Activated T-cell treated with anti-CD3 and anti-CD28 coated beads for 48 hours (primary cell): ENCODE measurements around the gene IPO13.

ENCODE experiments used
- DNase-seq: peaks from one replicate; pipeline ENCODE4 v3.0.0-alpha.2; 2020; ENCODE audit warnings: low read depth

The IPO13 gene

DNA sequence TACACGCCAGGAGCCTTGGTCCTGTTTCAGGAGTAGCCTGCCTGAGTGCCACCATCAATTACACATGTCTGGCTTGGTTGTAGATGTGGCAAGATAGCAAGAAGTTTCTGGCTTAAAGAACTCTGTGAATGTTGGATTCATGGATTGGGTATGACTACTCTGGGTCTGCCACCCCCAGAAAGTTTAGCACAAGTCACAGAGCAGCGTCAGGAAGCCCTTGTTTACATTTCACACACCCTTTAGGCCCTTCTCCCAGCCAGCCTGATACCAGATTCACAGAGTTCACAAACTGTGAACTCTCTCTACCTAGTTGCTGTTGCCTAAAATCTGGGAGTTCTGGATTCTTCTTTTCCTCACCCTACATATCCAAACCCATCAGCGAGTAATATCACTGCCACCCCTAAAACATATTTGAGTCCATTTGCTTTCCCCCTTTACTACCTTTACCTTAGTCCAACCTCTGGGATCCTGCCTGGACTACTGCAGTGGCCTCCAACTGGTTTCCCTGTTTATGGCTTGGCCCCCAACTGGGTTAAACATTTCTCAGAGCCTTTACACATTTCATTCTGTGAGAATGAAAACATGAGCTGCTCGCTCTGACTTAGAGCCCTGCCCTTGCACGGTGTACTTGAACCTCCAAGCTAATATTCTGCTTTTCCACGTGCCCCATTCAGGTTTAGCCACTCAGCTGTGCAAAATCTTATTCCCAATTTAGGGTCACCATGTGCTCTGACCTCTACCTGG is 40.6 kb downstream of the IPO13 start:
- DNase-seq = no peak

DNA sequence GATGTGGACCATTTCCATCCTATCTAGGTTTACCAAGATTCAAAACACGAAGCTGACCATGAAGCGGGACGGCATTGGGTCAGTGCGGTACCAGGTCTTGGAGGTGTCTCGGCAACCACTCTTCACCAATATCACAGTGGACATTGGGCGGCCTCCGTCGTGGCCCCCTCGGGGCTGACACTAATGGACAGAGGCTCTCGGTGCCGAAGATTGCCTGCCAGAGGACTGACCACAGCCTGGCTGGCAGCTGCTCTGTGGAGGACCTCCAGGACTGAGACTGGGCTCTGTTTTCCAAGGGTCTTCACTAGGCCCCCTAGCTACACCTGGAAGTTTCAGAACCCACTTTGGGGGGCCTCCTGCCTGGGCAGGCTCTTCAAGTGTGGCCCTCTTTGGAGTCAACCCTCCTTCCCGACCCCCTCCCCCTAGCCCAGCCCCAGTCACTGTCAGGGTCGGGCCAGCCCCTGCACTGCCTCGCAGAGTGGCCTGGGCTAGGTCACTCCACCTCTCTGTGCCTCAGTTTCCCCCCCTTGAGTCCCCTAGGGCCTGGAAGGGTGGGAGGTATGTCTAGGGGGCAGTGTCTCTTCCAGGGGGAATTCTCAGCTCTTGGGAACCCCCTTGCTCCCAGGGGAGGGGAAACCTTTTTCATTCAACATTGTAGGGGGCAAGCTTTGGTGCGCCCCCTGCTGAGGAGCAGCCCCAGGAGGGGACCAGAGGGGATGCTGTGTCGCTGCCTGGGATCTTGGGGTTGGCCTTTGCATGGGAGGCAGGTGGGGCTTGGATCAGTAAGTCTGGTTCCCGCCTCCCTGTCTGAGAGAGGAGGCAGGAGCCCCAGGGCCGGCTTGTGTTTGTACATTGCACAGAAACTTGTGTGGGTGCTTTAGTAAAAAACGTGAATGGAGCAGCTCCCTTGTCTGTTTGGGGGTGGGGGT is 43.8 kb downstream of the IPO13 start:
- DNase-seq = no peak

DNA sequence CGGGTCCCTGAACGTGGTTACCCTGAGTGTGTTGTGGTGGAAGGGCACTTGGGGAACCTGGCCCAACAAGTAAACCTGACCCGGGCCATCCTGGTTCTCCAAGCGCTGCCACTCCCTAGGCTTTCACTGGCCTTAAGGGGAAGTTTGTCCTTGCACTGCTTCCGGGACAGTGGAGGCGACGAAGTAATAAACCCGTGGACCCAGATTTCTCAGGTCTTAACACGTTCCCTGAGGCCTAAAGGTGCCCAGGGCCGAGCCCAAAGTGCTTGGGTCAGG is 44.4 kb downstream of the IPO13 start:
- DNase-seq = no peak

DNA sequence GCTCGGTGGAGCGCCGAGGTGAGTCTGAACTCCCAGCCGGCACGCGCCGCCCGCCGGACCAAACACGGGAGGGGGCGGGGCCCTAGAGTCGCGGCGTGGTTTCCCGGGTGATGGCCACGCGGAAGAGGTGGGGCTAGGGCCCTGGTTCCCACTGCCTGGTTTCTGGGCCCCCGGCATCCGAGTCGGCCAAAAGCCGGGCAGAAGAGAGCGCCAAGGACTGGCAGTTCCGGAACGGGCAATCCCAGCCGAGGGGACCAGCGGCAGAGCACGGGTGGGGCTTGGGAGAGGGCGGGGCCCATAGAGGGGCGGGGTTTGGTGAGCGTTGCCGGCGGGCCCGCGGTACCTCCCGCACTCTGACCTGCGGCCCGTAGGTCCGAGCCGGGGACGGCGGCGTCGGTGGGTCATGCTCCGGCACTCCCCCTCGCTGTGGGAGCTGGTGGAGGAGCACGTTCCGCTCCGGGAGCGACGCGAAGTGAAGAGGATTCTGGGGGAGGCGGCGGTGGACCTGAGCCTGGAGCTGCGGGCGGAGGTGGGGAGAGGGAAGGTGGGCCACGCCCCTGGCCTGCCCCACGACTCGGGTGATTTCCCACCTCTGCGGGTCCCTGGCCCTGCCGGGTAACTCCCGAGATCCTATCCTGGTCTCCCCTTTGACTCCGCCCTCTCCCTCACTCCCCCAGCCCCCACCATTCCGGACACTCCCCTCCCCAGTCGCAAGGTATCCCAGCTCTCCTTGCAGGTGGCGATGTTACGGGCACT is 44.9 kb downstream of the IPO13 start, which contains the start of gene CCDC24:
Gene CCDC24, plus strand, starts transcription at position 124 of the 756 bp plus-strand sequence. Its CDS starts 280 bp downstream, at position 404.
- DNase-seq = peak; percentile 77

DNA sequence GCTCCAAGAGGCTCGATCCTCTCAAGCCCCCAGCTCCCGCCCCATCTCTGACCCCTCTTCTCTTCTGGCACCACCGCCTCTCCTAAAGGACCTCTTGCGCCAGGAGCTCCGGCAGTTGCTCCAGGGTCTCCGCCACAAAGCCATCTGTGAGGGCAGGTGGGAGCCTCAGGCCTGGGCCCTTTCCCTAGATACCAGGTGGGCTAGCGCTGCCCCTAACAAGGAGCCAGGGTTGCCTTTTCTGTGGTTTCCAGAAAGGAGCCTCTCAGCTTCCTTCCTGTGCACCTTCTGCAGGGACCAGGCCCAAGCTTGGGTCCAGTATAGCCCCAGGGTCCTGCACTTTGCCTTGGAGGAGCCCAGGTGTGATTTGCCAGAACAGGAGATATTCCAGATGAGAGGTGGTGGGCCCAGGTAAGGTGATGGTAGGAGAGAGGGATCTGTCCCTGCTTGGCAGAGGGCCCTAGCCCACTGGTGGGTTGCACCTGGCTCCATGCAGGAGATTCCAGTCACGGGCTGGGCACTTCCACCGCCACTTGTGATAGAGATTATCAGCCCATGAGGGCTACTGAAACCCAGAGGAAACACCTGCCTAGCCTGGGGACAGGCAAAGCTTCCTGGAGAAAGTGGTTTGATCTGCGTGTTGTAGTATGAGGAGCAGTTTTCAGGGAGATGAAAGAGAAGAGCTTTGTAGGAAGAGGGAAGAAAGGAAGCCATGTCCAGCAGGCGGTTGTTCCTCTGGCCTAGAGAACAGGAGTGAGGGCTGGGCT is 45.7 kb downstream of the IPO13 start:
- no peak for DNase-seq

DNA sequence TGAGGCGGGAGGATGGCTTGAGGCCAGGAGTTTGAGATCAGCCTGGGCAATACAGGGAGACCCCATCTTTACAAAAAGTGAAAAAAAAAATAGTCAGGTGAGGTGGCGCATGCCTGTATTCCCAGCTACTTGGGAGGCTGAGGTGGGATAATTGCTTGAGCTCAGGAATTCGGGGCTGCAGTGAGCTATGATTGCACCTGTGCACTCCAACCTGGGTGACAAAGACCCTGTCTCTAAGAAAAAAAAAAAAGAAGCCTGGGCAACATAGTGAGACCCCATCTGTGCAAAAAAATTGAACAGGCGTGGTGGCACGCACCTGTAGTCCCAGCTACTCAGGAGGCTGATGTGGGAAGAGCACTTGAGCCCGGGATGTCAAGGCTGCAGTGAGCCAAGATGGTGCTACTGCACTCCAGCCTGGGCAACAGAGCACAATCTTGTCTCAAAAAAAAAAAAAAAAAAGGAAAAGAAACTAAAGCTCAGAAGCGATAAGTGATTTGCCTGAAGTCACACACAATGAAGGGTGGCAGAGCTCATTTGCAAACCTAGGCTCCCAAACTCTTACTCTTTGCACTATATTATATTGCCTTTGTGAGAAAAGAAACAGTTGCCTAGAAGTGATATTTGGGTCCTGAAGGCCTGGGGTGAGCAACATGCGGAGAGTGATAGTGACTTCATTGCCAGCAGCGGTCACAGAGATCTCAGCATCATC is 46.6 kb downstream of the IPO13 start:
- DNase-seq = no peak

DNA sequence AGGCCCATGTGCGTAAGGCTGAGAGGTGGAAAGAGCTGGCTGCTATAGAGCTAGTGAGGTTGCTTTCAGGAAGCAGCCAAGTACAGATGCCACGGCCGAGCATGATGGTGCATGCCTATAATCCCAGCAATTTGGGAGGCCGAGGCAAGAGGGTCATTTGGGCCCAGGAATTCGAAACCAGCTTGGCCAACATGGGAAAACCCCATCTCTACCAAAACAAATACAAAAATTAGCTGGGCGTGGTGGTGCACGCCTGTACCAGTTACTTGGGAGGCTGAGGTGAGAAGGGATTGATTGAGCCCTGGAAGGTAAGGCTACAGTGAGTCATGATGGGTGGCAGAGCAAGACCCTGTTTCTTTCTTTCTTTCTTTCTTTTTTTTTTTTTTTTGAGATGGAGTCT is 47.3 kb downstream of the IPO13 start:
- DNase-seq = no peak

DNA sequence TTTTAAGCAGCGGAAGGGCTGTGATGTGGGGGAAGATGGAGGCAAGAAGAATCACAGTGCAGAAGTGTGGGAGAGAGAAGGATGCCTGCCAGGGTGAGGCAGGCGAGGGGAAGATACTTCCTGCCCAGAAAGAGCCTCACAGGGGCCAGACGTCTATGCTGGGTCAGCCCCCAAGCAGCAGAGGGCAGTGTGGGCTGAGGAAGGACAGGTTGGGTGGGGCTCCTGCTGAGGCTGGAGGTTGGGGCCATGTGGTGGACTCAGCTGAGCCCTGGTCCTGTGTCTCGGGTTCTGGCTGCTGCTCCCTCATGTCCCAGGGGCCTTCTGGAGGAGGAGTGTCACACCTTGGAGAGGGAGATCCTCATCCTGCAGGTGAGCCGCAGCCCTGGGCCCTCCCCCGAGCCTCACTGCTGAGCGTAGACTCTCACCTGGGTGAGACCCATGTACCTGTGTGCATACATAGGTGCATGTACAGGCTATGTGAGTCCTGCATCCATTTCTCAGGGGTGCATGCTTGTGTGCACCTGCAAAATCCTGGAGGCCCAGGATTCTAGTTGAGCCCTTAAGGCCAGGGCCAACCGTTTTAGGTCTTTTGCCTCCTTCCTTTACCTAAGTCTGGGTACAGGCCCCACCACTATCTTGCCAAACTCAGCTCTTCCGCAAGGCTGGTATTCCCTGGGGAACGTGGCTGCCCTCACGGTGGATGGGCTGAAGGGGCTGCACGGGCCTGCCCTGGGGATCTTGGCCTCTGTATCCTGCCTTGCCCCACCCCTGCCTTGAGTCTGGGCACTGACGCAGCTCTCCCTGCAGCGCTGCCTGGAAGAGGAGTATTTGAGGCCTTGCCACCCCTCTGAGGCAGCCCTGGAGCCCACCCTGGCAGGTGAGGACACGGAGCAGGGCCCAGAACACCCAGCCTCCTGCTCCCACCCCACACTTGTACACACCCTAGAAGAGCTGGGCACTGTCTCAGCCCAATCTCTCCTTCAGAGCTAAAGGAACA is 48.3 kb downstream of the IPO13 start:
- DNase-seq = no peak

DNA sequence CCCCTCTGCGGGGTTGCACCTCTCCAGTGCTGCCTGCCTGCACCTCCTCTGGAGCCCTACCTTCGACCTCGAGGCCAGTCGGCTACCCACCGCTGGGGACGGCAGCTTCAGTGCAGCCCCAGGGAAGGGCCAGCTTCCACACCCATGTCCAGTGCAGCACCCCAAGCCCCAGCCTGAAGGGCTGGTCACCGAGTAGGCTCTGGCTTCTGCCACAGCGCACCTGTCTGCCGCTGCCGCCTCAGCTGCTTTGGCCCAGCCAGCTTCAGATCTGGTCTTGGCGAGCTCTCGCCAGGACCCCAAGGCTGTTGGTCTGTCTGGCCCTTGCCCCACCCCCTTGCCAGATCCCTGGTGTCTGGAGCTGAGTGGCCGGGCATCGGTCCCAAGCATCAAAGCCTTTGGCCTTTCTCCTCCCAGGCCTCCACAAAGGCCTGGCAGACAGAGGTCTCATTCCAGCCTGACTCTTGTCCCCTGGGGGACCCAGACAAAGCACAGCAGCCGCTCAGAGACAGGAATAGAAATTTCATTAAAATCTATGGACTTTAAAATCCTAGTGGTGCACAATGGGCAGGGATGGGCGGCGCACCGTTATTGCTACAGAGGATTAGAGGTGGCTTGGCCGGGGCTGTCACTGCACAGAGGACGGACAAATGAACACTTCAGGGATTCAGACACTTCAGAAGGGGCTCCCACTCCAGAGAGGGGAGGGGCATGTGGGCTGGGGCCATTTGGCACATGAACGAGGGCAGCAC is 49.4 kb downstream of the IPO13 start:
- no peak for DNase-seq

DNA sequence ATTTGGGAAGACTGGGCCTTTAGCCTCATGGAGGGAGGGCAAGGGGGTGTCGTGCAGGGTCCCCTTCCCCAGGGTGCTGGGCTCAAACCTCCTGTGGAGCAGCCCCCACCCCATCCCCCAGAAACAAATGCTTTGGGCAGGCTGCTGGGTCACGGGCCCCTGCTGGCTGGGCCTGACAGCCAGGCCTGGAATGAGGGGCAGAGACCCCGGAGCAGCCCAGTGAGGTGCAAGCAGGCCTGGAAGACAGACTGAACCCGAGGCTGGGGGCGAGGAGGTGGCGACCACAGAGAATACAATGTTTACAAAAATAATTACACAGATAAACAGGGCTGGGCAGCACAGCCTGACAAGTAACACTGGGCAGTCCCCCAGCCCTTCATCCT is 50.0 kb downstream of the IPO13 start:
- DNase-seq = no peak

DNA sequence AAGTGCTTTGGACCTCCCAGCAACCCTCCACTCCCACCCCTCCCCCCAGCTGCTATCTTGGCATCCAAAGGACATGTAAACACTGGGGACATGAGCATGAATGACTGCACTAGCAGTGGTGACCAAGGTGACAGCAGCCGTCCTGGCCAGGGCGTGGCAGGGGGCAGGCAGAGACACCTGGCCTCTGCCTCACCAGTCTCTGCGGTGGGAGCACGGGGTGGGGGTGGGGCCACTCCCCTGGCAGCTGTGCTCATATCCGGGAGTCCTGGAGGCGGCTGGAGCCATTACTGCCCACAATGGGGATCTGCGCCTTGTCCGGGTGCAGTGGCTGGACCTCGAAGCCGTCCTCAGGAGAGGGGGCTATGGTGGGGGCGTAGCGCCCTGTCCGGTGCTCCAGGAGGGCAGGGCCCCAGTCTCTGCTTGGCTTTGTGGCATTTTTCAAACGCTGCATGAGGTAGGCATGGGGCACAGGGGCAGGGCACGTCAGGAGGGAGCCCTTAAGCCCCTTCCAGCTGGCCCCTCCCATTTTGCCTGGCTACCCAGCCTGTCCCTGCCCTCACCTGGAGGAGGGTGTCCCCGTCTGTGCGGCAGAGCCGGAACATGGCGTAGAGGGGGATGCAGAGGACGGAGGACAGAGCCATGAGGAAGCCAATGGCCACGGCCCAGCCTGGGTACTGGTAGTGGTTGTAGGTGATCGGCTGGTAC is 50.7 kb downstream of the IPO13 start:
- DNase-seq = no peak

DNA sequence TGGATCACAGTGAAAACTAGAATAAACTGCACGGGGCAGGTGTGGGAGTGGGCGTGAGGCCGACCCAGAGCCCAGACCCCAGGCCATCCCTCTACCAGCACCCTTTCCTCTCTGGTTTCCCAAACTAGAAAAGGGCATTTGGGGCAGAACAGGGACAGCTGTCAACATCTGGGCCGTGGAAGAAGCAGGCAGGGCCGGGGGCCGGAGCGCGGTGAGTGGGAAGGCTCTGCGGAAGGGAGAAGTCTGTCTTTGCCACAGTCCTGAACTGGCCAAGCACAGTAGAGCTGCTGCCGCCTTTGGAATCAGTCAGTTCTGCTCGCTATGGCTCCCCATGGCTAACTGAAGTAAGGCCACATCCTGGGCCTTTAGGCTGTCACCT is 51.2 kb downstream of the IPO13 start:
- no peak for DNase-seq

DNA sequence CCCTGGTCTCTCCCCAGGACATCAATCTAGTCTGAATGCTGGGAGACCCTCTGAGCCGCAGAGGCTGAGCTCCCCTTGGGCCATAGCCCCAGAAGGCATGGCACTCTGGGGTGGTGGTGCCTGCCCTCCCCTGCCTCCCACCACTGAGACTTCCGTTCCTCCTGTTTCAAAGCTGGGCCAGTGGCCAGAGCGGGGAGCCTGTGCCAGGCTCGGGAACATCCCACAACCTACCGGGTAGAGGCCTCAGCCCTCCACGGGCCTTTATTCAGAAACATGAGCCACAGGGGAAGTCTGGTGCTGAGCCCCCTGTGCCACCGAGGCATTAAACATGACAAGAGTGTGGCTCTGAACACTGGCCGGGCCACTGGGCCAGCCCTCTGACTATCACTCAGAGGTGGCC is 52.7 kb downstream of the IPO13 start:
- DNase-seq = no peak

DNA sequence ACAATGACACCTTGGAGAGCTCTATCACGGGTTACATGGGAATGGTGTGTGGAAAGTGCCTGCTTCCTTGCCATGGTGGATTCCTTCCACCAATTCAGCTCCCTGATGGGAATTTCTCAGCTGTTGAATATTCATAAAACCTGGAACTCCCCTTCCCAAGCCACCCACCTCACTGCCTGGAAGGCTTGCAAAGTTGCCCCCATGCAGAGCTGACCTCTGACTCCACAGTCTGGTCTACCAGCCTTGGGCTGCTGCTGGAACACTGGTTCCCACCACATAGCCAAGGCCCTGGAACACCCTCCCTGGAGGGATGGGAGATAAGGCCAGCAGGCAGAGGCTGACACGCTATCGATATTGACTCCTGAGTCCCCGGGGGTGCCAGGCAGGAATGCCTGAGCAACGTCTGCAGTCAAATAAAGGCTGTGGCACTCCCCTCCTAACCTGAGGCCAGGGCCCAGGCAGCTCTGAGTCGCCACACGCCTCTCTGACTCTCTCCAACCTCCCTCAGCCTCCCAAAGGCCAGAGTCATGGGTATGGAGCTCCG is 53.4 kb downstream of the IPO13 start:
- DNase-seq = no peak

DNA sequence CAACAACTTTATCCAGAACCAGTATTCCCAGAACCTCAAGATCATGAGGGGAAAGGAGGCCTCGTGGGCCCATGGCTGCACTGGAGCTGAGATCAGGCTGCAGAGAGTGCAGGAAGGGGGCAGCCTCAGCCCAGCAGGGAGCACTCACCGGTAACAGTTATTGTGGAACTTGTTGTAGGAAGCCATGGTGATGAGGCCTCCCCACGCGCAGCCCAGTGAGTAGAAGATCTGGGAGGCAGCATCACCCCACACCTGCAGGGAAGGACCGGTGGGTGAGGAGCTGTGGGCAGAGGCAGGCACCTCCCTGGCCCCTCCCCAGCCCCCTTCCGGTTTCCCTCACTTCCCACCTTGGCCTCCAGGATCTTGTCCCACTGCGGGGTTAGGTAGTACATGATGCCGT is 55.4 kb downstream of the IPO13 start:
- DNase-seq = no peak

DNA sequence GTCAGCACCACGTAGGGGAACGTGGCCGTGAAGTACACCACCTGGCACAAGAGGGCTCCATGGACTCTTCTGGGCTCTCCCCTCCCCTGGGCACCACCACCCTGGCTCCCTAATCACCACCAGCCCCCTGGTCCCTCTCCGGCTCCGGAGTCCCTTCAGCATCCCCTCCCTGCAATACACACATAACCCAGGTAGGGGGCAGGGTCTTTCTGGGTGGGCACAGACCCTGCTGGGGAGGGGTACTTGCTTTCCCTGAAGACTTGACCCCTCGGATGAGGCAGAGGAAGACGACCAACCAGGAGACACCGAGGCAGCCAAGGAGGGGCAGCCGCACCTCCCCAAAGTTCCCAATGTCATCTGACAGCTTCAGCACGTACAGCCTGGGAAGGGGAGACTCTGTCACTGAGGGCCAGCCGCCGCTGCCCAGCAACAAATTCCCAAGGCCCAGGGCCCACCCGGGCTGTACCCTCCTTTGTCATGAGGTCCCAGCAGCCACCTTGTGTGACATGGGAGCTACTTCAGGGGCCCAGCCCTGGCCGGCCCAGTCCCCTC is 55.9 kb downstream of the IPO13 start:
- no peak for DNase-seq

DNA sequence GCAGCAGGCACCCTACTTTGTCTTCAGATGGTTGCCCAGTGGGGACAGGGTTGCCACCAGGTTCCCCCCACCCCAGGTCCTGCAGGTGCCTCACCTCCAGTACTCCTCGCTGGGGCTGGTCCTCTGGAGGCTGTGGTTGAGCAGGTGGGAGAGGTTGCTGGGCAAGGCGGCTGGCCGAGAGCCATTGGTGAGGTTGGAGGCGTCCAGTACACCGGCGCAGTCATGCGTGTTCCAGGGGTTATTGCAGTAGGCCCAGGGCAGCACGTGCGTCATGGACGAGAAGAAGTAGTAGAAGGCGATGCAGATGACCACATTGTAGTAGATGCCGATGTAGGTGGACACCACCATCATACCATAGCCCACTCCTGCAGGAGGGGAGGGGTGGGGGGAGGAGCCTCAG is 61.5 kb downstream of the IPO13 start:
- DNase-seq = no peak

DNA sequence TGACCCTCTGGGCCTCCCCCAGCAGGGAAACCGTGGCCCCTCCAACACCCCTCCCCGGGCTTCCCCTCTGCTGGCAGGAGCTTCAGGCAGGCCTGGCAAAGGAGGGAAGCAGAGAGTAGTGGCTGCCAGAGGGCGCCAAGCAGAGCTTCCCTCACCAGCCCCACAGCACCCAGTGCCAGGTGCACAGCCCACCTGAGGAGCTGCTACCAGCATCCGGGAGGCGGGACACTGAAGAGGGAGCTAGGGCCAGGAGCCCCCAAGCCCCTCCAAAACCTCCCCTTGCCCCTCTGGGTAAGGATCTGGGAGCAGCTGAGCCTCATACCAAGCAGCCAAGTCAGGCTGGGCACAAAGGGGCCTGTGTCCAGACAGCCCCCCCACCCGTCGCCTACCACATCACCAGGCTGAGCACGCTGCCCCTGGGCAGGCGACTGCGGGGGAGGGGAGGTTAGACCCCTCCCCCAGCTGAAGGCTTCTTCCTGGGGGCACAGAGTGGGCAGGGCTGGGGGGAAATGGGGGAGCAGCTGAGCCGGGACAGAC is 64.3 kb downstream of the IPO13 start:
- no peak for DNase-seq
